ENCODE measurements around the gene SLC44A3. TPM values are rescaled to one million over a fixed set of nuclear protein-coding genes. Genes with fewer than 3 reads are reported as not detected.

SLC44A3 gene
- total and polyA plus RNA-seq, 9 of the 15 experiments (the other 6 are each of a cell fraction or from before 2014, with no cell fraction given): not detected

DNA sequence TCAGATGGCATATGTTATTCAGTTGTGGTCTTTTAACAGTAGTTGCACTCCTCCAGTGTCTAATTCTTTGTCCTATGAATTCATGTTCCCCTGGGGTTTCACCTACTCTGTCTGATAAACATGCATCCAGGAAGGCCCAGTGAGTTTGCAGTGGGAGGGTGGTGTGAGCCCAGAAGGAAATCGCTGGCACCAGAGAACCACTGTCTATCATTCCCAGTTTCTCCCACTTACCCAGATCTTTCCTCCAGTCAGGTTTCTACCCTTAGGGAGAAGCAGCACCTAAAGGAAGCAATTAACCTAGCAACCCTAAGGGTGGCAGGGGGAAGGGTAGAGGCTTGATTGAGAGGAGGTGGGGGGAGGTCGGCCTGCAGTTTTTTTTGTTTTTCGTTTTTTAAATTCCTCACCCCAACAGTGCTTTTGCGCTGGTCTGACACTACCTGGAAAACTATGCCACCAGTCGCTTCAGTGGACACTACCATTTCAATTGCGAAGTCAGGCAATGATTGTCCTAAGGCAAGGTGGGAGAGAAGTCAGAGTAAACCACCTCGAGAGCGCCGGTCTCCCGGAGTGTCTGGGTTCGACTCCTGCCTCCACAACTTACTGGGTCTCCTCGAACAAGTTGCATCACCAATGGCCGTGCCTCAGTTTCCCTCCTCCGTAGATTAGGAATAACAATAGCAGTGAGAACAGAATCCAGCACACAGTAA, 766 bp upstream of the SLC44A3 start:
- Histone ChIP-seq H3K27me3 (ENCODE audit: control insufficient read depth in 2 of 2, insufficient read depth in 2 of 2, low read length in 2 of 2) (peaks cover 18 to 27% of the 10 kb centered on the region in 2 experiments; a peak in 4 of 5 replicates), H3K4me2 (ENCODE audit: insufficient read depth, low read length) (no peak overlapping the region), H3K79me2 (ENCODE audit: control insufficient read depth, insufficient read depth, low read length) (no peaks in the 10 kb centered on the region), H3K9ac (ENCODE audit: insufficient read depth in 1 of 2, low read depth in 2 of 2, low read length in 2 of 2) (no peak overlapping the region), H2AFZ (ENCODE audit: low read depth, low read length) (no peak overlapping the region), H3K4me1 (replicated peaks in 1 of 2; ENCODE audit: control insufficient read depth in 2 of 2, insufficient read depth in 2 of 2, low read length in 2 of 2) (peaks cover 0 to 8% of the 10 kb centered on the region in 2 experiments; a peak in 2 of 5 replicates), H4K20me1 (replicated peaks; ENCODE audit: control insufficient read depth, insufficient read depth, low read length) (no peaks in the 10 kb centered on the region), H3K9me3 (replicated peaks; ENCODE audit: control insufficient read depth, insufficient read depth, low read depth, low read length) (no peaks in the 10 kb centered on the region), H3K36me3 (ENCODE audit: control insufficient read depth, insufficient read depth, low read length) (no peaks in the 10 kb centered on the region), H3K4me3 (no peak overlapping the region), H3K9me1 (ENCODE audit: control insufficient read depth, insufficient read depth, low read length) (no peaks in the 10 kb centered on the region), H3K27ac (ENCODE audit: extremely low read depth, low read depth, low read length) (no peak overlapping the region)
- intact Hi-C loops (cut with micrococcal nuclease): no loop called here
- ChIA-PET CTCF (ENCODE audit: low intra/inter-chr PET ratio) (no interaction called here), POLR2A (interaction anchor here (1.1 kb wide), 1 partner anchor 17 kb away, joined by 3 read pairs; no protein-coding TSS in a partner anchor)
- TF ChIP-seq HSF4 (CRISPR knock-in tag; IDR thresholded peaks at IDR 0.05; ENCODE audit: borderline replicate concordance) (no peak), CGGBP1 (CRISPR knock-in tag; IDR thresholded peaks at IDR 0.05) (no peak), KLF1 (tag; IDR thresholded peaks at IDR 0.05) (no peak), PHF8 (IDR thresholded peaks at IDR 0.05; ENCODE audit: borderline replicate concordance, low read length) (no peak), MTA2 (IDR thresholded peaks at IDR 0.05; ENCODE audit: low read depth) (no peak), ZBED1 (IDR thresholded peaks at IDR 0.05) (no peak), ZNF384 (IDR thresholded peaks at IDR 0.05; ENCODE audit: low read depth, low read length) (no peak), TEAD2 (tag; IDR thresholded peaks at IDR 0.05) (no peak)
- TF ChIP-seq, protein P1, sequence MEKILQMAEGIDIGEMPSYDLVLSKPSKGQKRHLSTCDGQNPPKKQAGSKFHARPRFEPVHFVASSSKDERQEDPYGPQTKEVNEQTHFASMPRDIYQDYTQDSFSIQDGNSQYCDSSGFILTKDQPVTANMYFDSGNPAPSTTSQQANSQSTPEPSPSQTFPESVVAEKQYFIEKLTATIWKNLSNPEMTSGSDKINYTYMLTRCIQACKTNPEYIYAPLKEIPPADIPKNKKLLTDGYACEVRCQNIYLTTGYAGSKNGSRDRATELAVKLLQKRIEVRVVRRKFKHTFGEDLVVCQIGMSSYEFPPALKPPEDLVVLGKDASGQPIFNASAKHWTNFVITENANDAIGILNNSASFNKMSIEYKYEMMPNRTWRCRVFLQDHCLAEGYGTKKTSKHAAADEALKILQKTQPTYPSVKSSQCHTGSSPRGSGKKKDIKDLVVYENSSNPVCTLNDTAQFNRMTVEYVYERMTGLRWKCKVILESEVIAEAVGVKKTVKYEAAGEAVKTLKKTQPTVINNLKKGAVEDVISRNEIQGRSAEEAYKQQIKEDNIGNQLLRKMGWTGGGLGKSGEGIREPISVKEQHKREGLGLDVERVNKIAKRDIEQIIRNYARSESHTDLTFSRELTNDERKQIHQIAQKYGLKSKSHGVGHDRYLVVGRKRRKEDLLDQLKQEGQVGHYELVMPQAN (IDR thresholded peaks at IDR 0.05; ENCODE audit: borderline replicate concordance): no peak
- TF ChIP-seq, protein P2, sequence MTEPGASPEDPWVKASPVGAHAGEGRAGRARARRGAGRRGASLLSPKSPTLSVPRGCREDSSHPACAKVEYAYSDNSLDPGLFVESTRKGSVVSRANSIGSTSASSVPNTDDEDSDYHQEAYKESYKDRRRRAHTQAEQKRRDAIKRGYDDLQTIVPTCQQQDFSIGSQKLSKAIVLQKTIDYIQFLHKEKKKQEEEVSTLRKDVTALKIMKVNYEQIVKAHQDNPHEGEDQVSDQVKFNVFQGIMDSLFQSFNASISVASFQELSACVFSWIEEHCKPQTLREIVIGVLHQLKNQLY (CRISPR knock-in tag; conservative IDR thresholded peaks at IDR 0.05): no peak
- TF ChIP-seq, protein P3, sequence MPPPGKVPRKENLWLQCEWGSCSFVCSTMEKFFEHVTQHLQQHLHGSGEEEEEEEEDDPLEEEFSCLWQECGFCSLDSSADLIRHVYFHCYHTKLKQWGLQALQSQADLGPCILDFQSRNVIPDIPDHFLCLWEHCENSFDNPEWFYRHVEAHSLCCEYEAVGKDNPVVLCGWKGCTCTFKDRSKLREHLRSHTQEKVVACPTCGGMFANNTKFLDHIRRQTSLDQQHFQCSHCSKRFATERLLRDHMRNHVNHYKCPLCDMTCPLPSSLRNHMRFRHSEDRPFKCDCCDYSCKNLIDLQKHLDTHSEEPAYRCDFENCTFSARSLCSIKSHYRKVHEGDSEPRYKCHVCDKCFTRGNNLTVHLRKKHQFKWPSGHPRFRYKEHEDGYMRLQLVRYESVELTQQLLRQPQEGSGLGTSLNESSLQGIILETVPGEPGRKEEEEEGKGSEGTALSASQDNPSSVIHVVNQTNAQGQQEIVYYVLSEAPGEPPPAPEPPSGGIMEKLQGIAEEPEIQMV (tag; conservative IDR thresholded peaks at IDR 0.05; ENCODE audit: low read depth): no peak
- no peak for ATAC-seq
- no peak for DNase-seq (ENCODE audit: extremely low read depth in 1 of 4, low spot score in 3 of 4)
- WGBS (ENCODE audit: insufficient coverage, low coverage, missing lambda C conversion rate): 15% methylated on average over 14 of the region's 14 CpGs
- BruUV-seq (replicated peaks): no TSS peak
- in situ Hi-C loops (cut with MboI): no loop called here
- no peak for FAIRE-seq

Measured in K562 (cell line).